Keratinocyte (primary cell): Measurements from ENCODE around the gene ERC2.

Experiments used
- EZH2 ChIP-seq: IDR thresholded peaks from one replicate; pipeline ENCODE4 v1.6.1; 2012; ENCODE audit warnings: inconsistent platforms, mild to moderate bottlenecking, low read length, moderate library complexity
- TF ChIP-seq, protein P1 (sequence below), 3 experiments: IDR thresholded peaks in 1 of 3; conservative IDR thresholded peaks in 1 of 3; optimal IDR thresholded peaks in 1 of 3; 2 replicates in 2 of 3; 3 replicates in 1 of 3; pipeline versions ENCODE3 to v1.5.1; 2011; ENCODE audit warnings: low read length in 3 of 3, mild to moderate bottlenecking in 3 of 3, moderate library complexity in 2 of 3, control low read depth in 1 of 3, inconsistent platforms in 1 of 3; ENCODE audit not compliant: insufficient read depth in 2 of 3; ENCODE audit errors: extremely low read depth in 1 of 3

DNA sequence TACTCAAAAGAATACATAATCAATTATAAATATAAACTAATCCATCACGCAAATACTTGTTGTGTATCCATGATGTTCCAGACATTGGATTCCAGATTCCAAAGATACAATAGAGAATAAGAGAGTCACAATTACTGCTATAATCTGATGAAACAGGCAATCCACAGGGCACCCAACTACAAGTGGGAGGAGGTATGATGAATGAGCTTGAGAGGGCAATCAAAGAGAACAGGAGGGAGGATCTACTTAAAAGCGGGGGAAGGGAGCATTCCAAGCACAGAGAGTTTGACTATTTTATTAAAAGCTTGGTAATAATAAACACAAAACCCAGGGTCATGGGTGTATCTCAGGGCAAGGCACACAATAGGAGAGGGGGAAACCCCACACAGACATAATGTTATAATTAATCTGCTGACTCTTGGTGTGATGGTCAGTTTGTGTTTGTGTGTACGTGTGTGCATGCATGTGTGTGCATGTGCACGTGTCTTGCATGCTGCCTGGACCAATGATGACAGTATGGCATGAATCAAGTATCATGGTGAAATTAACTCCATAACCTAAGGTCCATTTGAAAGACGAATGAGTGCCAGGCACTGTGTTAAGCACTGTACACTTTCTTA, 655.8 kb downstream of the ERC2 start:
- TF ChIP-seq EZH2 = no peak
- TF ChIP-seq, protein P1, sequence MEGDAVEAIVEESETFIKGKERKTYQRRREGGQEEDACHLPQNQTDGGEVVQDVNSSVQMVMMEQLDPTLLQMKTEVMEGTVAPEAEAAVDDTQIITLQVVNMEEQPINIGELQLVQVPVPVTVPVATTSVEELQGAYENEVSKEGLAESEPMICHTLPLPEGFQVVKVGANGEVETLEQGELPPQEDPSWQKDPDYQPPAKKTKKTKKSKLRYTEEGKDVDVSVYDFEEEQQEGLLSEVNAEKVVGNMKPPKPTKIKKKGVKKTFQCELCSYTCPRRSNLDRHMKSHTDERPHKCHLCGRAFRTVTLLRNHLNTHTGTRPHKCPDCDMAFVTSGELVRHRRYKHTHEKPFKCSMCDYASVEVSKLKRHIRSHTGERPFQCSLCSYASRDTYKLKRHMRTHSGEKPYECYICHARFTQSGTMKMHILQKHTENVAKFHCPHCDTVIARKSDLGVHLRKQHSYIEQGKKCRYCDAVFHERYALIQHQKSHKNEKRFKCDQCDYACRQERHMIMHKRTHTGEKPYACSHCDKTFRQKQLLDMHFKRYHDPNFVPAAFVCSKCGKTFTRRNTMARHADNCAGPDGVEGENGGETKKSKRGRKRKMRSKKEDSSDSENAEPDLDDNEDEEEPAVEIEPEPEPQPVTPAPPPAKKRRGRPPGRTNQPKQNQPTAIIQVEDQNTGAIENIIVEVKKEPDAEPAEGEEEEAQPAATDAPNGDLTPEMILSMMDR (optimal IDR thresholded peaks at IDR 0.05 in 1 of 3, IDR thresholded peaks at IDR 0.05 in 1 of 3, conservative IDR thresholded peaks at IDR 0.05 in 1 of 3; ENCODE audit: extremely low read depth in 1 of 3, insufficient read depth in 2 of 3, low read length in 3 of 3) = no peak
